Forelimb muscle (tissue), 1 donor: ENCODE data around the gene DMRT2. TPM values are rescaled to one million over a fixed set of nuclear protein-coding genes. Genes with fewer than 3 reads are reported as not detected.

ENCODE experiments used
- DNase-seq: peaks from one replicate; pipeline ENCODE4 v3.0.0-alpha.2; 2013; ENCODE audit warnings: low read depth
- polyA plus RNA-seq: library from polyadenylated mRNA; unstranded; fragments of 120-200 nt; gene quantifications from one replicate; pipeline ENCODE4 v1.2.1, GENCODE V29; 2013; ENCODE audit not compliant: insufficient read length

Gene DMRT2
- polyA plus RNA-seq, 1 donor, result 33.7 TPM

DNA sequence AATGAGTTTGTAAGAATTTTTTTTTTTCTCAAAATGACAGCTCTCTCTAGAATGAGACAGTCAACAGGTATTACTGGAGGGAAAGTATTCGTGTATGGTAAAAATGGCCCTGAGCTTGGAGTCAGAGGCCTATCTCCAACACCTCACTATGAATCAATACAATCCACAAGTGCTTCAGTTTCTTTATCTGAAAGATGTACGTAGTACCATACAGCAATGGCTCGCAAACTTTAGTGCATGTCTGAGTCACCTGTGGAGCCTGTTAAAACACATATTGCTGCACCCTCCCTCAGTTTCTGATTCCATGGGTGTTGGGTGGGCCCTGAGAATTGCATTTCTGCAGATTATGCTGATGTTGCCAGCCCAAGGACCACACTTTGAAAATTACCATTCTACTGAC, 44.6 kb downstream of the DMRT2 start:
- DNase-seq, result no peak

DNA sequence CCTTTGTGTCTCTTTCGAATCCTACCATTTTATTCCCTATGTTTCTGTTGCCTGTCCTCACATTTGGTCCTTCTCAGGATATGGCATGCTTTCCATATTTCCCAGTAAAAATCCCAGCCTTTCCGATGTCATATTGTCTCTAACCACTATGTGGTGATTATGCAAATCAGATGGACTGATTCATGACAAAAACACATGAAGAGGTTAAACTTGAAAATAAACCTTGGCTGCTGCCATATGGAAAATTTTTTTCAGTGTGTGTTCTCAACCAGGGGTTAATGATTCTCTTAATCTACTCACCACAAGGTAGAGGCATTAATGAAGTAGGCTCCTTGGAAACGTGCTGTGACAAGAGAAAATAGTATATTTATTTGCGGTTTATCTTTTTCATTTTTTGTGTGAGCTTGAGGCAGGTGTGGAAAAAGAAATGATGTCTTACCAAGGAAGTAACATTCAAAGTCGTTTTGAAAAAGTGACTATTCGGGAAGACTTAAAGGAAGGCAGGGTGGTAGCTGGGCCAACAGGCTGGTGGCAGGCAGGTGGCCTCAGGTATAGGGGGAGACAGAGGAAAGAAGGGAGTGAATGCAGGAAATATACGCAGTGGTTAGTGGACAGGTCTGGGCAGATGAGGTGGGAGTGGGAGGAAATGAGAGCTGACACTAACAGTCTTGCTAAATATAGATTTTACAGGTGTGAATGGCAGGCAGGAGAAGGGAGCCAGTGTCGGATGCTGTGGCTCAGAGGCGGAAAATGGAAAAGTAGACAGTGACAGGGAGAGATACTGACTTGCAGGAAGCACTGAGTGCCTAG, 46.2 kb downstream of the DMRT2 start:
- no peak for DNase-seq

DNA sequence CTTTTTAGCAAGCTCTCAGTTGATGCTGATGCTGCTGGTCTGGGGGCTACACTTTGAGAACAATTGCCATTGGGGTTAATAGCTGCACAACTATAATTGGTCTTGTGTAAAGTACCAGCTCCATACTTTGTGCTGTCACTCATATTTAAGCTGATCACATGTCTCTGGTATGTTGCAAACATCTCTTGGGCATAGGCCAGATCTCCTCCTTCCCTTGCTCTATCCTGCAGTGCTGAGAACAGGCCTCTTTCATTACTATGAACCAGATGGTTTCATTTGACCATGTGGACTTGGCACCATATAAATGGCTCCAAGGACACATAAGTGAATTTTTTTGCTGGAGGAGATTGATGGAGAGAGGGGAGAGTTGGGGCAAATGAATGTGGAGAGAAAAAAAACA, 48.4 kb downstream of the DMRT2 start:
- DNase-seq, result no peak

GRCh38 chr9:1100201-1100600, 50.0 kb downstream of the DMRT2 start:
- no peak for DNase-seq

- peak; percentile 31 for DNase-seq
Observed at GRCh38 chr9:1100945-1101344, 50.8 kb downstream of the DMRT2 start.

- no peak for DNase-seq
Observed at GRCh38 chr9:1101846-1102641, 51.9 kb downstream of the DMRT2 start.

DNA sequence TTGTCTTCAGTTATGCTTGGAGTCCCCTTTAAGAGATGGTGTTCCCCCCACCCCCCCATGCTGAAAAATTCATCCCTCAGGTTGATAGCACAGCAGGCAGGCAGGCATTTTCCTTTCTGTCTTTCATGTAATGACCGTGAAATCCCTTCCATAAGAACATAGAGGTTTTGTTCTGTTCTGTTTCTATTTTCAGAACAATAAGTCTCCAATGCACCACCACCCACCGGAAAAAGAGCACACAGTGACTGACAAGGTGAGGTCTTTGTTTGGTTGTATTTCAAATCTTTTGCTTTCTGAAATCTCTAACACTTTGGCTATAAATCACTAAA, 52.4 kb downstream of the DMRT2 start:
- no peak for DNase-seq

Other genes starting within 250 kb of the DMRT2 start
- gene DMRT1, start 208.7 kb upstream of the DMRT2 start, polyA plus RNA-seq, result not detected
- gene DMRT3, start 73.7 kb upstream of the DMRT2 start, polyA plus RNA-seq, result 0.38 TPM